PFSK-1 (cell line): Measurements from ENCODE around the gene CACHD1.

Source experiments
- FOXP2 ChIP-seq: optimal IDR thresholded peaks from 2 replicates; pipeline ENCODE3; 2011; ENCODE audit warnings: borderline replicate concordance, control low read depth, inconsistent platforms; ENCODE audit not compliant: insufficient read depth; ENCODE audit errors: extremely low read length, extremely low read depth
- POLR2AphosphoS5 ChIP-seq: IDR thresholded peaks from 2 replicates; pipeline ENCODE4 v1.6.1; 2012; ENCODE audit warnings: low read depth, mild to moderate bottlenecking, control low read depth, low read length, moderate library complexity
- REST ChIP-seq, 2 experiments: IDR thresholded peaks; 2 replicates each; pipeline versions ENCODE4 v1.6.1 to v1.8.0; 2011 to 2012; ENCODE audit warnings: low read depth in 2 of 2, low read length in 2 of 2, control low read depth in 1 of 2, inconsistent platforms in 1 of 2, mild to moderate bottlenecking in 1 of 2, moderate library complexity in 1 of 2; ENCODE audit not compliant: insufficient read depth in 1 of 2
- SIN3A ChIP-seq: IDR thresholded peaks from 2 replicates; pipeline ENCODE4 v1.6.1; 2012; ENCODE audit warnings: mild to moderate bottlenecking, low read length, moderate library complexity, borderline replicate concordance; ENCODE audit not compliant: insufficient read depth
- TAF1 ChIP-seq: IDR thresholded peaks from 2 replicates; pipeline ENCODE4 v1.6.1; 2012; ENCODE audit warnings: low read length, control low read depth, borderline replicate concordance; ENCODE audit not compliant: insufficient read depth

Gene CACHD1

GRCh38 chr1:64572222-64572900, 102.4 kb downstream of the CACHD1 start:
- TF ChIP-seq SIN3A, result no peak
- no peak for TF ChIP-seq FOXP2
- no peak for TF ChIP-seq REST (IDR thresholded peaks at IDR 0.05; ENCODE audit: insufficient read depth in 1 of 2, low read depth in 2 of 2, low read length in 2 of 2)
- TF ChIP-seq TAF1, result no peak
- TF ChIP-seq POLR2AphosphoS5, result no peak

DNA sequence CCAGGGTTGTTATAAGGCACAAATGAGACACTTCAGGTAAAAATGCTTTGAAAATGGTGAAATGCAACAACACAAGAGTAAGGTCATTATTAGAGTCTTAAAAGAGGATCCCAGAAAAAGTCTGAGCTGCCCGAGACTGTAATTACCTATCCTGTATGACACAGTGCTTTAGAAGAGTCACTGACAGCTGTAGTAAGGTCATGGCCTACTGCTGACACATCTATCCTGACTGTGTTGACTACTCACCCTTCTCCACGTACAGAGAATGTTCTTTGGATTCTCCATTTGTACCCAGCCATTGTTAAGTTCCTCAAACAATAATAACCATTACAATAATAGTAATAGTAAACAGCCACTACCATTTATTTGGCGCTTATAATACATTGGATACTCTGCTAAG, 104.4 kb downstream of the CACHD1 start:
- no peak for TF ChIP-seq POLR2AphosphoS5
- TF ChIP-seq SIN3A, result no peak
- no peak for TF ChIP-seq TAF1
- no peak for TF ChIP-seq FOXP2
- TF ChIP-seq REST (IDR thresholded peaks at IDR 0.05; ENCODE audit: insufficient read depth in 1 of 2, low read depth in 2 of 2, low read length in 2 of 2), result no peak

GRCh38 chr1:64575881-64576676, 106.2 kb downstream of the CACHD1 start:
- no peak for TF ChIP-seq POLR2AphosphoS5
- TF ChIP-seq TAF1, result no peak
- TF ChIP-seq FOXP2, result no peak
- no peak for TF ChIP-seq REST (IDR thresholded peaks at IDR 0.05; ENCODE audit: insufficient read depth in 1 of 2, low read depth in 2 of 2, low read length in 2 of 2)
- no peak for TF ChIP-seq SIN3A

DNA sequence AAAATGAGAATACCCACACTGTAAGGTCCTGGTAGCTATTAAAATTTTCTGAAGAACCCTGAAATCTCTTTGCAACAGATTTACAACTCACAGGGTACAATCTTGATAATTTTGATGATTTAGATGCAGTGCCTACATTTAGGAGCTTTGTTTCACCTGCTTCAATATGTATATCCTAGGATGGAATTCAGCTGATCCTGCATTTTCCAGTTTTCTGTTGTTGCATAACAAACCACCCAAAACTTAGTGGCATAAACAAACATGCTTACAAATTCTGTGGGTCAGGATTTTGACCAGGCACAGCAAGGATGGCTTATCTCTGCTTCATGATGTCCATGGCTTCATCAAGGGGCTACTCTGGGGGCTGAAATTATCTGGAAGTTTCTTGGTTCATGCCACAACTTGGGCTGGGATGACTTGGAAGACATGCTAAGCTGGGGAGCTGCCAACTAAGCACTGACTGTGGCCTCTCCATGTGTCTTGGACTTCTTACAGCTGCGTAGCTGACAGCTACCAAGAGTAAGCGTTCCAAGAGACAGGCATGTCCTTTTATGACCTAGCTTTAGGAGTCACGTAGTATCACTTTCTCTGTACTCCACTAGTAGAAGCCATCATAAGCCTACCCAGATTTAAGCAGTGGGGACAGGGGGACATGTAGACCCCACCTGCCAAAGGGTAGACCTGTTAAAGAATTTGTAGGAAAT, 108.5 kb downstream of the CACHD1 start:
- no peak for TF ChIP-seq TAF1
- TF ChIP-seq SIN3A, result no peak

DNA sequence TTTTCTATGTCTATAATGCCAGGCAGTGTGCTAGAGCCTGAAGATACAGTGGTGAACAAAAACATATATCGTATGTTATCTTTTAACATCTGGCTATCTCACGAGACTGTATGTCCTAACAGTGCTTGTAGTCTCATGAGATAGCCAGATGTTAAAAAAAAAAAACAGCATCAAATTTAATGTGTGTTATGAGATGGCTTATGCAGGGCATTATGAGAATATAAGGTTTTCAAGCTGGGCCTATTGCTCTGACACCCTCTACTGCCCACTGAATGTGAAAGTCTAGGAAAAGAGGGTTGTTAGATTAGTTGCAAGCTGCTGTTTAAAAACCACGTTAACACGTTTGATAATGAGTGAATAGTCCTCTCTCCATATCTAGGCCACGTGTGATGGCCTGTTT, 109.8 kb downstream of the CACHD1 start:
- TF ChIP-seq SIN3A, result no peak
- TF ChIP-seq FOXP2, result no peak
- no peak for TF ChIP-seq TAF1
